HG03457 (cell line): ENCODE results near the gene CLK4.
"Not testable (repeated sequence)": the region's sequence is repeated elsewhere in the genome, so short reads cannot be mapped to it uniquely, and the experiment has no call there.

ENCODE experiments used
- ATAC-seq: cut with Tn5 transposase; IDR thresholded peaks from one replicate; pipeline ENCODE4 v1.9.1; 2021; ENCODE audit warnings: moderate number of reproducible peaks; ENCODE audit not compliant: unreplicated experiment

CLK4 gene

DNA sequence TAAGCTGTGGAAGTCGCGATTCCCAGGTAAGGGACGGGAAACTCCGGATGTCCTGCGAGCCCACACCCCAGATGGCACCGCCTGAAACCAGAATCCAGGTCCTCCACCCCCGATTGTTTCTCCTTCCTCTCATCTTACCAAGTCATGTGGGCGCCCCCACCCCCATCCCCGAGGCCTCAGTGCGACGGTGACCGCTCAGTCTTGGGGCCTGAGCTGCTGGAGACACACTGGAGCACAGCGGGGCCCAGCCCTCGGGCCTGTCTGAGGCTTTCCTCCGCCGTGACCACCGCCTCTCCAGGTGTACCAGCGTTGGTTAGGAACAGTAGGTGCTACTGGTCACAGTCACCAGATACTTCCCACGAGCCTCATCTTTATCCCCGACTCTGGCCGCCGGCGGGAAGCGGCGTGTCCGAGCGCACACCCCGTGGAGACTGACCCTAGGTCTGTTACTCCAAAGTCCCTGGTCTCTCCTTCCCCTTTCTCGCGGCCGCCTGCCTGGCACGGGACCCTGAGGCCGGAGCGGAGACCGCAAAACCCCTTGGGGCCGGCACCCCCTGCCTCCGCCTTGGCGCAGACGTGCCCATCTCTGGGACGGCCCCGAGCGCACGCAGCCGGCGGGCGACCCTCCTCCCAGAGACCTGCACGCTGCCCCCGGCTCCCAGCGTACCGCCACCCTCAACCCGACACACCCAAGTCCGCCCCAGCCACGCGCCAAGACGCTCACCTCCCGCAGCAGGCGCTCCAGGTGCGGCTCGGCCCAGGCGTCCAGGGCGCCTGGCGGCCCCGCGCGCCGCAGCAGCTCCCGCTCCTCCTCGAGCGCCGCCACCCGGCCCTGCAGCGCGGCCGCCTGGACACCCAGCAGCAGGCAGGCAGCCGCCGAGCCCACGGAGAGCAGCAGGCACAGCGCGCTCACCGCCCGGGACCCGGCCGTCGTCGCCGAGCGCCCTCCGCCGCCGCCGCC, 37.4 kb downstream of the CLK4 start:
- ATAC-seq, result no peak

DNA sequence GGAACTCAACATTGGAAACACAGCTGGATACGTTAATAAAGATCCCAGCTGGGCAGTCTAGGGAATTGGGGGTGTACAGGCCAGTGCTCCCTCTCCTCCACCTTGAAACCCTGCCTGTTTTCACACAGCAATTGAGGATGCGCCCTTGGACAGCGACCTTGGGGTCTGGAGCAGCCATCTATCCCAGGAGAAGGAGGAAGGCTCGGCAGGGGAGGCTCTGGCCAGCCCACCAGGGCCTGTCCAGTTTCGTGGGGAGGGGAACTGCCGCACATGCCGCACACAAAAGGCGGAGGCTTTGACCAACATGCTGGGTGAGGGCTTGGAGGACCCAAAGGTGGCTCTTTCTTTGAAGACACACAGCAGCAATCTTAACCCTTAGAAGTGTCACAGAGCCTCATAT, 38.1 kb downstream of the CLK4 start:
- ATAC-seq, result no peak

DNA sequence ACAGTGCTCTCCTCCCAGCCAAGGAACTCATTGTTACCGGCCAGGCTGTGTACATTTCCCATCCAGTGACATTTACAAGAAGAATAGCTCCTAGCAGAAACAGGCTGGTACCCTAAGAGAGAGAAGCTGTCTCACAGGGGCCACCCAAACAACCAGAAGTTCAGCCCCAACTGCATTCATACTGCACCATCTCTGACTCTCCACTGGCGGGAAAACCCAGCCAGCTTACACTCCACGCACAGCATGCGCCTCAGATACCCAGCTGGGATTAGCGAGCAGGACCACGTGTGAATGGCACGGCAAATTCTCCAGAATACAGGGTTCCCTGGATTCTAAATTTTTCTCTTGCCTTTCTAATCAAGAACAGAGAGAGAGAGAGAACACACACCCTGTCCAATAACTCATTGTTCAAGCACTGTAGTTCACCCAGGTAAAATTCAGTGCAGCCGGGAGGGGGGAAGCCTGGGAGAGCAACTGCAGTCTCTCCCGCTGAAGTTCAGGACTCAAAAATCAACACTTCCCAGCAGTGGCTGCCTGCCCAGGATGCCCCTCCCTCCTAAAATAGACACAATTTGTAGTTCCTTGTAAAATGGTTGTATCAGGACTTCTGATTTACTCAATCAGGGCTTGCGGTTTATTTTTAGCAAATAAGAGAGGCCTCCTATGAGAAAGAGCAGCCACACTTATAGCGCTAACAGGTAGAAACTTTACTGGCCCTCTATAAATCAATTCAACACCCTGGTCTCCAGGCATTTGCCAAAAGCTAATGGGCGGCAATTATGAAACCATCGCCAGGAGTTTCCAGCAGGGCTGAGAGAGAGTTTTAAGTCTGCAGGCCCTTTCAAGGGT, 38.9 kb downstream of the CLK4 start:
- no peak for ATAC-seq

DNA sequence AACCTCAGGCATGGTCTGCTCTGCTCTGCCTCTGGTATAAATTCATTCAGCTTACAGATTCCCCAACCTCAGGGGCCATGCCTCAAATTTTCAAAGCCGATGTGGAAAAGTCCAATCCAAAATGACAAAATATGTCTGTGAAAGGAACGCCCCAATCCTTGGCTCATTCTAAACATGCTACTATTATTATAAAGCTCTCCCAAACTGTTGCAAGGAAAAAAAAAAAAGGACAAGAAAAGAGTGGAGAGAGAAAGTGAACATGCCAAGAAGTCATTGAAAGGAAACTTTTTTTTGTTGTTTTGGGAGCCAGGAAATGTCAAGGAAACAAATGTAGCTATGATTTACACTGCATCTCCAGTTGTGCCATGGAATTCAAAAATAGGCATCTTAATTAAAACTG, 40.5 kb downstream of the CLK4 start:
- no peak for ATAC-seq

DNA sequence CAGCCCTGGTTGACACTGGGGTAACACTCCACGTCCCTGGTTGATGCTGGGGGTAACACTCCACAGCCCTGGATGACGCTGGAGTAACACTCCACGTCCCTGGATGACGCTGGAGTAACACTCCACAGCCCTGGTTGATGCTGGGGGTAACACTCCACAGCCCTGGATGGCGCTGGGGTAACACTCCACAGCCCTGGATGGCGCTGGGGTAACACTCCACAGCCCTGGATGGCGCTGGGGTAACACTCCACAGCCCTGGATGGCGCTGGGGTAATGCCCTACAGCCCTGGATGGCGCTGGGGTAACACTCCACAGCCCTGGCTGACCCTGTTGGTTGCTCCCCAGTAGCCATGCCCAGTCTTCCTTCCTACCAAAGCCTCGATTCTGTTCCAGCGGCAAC, 41.4 kb downstream of the CLK4 start:
- ATAC-seq, result not testable (repeated sequence)

DNA sequence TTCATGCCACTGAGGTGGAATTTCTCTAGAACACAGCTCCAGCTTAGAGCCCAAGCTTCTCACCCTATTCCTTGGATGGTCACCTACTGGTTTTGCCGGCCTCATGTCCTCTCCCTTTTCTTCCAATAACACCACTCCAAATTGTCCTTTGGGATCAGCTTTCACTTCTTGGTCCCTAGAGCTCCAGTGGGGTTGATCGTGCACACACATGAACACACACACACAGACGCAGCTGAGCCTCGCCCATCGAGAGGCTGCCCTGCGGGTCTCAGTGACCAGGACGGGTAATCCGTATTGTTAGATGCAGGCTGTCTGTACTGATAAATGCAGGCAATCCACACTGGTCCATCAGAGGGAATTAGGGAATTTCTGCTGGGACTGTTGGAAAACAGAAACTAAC, 43.6 kb downstream of the CLK4 start:
- no peak for ATAC-seq

DNA sequence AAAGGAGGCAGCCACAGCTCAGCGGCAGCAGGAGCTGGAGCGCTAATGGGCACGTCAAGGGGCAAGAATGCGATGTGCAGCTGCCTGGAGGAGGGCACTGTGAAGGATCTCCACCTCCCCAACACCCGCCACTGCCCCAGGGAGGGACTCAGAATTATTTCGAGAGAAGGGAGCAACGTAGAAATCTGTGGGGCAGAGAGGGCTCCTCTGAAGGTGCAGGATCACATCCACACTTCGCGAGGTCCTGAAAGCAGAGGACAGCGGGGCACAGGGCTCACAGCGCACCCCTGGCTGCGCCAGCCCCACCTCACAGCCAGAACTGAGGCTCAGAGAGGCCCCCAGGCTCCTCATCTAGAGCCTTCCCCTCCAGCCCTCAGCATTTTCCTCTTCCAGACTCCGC, 44.6 kb downstream of the CLK4 start:
- ATAC-seq, result no peak

DNA sequence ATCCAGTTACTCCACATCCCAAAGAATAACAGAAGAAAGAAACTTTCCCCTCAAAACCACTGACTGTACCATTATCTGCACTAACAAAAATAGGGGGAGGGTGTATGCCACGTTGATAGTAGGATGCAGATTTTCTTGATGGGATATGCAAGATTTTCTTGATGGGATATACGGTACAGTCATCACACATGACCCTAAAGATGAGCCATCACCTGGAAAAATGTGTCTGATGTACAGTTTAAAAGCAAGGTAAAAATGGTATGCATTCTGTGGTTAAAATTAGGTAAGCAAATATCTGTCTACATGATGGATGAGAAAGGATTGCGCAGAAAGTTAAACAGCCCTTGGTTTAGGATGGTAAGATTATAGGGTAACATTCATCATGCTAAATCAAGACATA, 45.2 kb downstream of the CLK4 start:
- no peak for ATAC-seq

DNA sequence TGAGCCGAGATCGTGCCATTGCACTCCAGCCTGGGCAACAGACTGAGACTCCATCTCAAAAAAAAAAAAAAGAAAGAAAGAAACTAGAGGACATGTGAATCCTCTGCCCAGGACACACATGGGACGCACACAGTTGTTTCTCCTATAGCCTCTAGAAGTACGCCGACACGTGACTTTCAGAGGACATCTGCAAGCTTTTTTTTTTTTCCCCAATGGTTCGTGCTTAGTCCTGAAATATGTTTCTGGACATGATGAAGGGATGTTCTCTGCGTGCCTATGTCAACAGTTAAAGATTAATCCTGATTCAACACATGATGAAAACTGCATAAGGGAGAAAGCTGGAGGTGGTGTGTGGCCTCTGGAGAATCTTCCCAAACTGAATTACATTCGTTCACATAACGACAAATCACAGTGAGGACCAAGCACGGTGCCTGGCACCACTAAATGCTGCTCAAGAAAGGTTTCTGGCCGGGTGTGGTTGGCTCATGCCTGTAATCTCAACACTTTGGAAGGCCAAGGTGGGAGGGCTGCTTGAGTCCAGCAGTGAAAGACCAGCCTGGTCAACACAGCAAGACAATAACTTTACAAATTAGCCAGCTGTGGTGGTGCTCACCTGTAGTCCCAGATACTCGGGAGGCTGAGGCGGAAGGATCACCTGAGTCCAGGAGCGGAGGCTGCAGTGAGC, 46.4 kb downstream of the CLK4 start:
- no peak for ATAC-seq

DNA sequence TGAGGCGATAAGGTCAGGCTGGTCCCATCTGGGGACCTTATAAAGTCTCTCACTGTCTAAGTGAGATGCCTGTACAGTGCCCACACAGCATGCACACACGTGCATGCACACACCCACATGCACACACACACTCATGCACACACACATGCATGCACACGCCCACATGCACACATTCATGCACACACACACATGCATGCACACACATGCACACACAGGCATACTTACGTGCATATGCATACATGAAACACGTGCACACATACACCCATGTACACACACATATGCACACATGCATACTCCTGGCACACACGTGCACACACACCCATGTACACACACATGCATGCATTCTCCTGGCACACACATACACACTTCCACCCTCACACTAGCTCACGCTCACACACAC, 48.9 kb downstream of the CLK4 start:
- ATAC-seq, result no peak

DNA sequence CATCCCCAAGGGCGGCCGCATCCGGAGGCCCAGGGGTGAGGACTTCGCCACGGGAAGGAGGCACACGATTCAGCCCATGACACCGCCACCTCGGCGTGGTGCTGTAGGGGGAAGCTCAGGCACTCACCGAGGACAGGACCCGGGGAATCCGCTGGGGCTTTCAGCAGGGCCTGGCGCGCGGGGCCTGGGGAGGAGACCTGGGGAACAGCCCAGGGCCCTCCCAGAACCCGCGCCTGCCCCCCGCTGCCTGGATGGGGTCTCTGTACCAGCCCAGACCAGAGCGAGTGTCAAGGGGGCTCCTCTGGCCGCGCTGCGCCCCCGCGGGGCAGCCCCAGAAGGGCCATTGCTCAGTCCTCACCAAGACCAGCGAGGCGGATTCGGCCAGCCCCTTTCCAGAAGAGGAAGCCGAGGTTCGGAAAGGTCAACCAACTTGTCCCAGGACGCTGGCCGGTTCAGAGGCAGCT, 49.4 kb downstream of the CLK4 start:
- no peak for ATAC-seq

DNA sequence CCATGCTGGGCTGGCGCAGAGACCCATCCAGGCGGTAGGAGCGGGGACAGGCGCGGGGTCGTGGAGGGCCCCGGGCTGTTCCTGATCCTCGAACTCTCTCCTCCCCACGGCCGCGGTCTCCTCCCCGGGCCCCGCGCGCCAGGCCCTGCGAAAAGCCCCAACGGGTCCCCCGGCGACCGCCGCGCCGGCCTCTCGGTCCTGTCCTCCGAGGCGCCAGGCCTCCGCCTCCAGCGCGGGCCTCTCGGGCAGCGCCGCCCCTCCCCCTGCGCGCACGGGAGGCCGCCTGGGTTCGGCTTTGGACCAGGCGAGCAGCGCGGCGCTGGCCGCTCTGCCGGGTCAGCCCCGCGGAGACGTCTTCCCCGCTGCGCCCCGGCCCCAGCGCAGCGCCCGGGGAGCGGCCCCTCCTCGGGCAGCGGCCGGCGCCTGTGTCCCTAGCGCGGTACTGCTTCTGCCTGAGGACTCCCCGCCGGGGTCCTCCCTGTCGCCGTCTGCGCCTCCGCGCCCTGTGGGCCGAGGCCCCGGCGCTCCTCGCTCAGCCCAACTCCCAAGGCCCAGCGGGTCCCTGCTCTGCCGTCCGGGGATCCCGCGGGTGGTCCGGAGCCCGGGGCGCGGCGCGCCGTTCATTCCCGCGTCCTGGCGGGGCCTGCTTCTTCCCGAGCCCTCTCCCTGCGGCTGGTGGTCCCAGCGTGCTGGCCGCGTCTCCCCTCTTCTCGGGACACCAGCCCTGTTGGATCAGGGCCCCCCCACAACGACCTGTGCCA, 50.1 kb downstream of the CLK4 start:
- ATAC-seq, result no peak

DNA sequence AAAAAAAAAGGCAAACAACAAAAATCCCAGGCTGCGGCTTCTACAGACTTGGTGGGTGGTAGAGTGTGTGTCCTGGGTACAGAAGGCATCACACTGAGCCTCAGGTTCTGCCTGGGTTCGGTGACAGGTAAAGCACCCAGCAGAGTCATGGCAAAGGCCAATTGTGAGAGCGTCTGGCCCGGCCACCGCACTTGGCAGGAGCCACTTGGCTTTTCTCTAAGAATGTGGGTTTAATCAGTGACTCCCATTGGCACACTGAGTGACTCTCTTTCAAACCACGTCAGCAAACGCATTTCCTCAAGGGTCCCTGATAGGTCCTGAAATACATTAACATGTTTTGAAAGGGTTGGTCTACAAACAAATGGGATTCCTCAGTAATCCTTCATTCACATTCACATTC, 53.6 kb downstream of the CLK4 start:
- no peak for ATAC-seq

DNA sequence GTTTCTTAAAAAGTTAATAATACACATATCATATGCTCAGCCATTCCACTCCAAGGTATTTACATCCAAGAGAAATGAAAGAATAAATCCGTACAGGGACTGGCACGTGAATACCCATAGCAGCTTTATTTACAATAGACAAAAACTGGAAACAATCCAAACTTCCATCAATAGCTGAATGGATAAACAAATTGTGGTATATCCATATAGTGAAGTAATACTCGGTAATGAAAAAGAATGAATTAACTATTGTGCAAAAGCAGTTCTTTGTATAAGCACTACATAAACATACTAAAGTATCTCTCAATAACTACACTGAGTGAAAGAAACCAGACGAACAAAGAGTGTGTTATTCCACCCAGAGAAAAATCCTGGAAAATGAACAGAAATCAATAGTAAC, 54.2 kb downstream of the CLK4 start:
- no peak for ATAC-seq

DNA sequence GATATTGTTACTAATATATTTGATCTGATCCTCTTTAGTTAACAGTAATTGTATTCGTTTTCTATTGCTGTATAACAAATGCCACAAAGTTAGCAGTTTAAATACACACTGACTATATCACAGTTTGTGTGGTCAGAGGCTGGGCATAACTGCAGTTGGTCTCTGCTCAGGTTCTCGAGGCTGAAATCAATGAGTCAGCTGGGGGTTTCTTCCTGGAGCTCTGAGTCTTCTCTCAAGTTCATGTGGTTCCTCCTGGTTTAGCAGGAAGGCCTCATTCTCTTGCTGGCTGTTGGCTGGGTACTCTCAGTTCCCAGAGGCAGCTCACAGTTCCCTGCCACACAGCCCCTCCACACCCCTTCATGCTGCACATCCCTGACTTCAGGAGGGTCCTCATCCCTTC, 57.4 kb downstream of the CLK4 start:
- ATAC-seq, result no peak

DNA sequence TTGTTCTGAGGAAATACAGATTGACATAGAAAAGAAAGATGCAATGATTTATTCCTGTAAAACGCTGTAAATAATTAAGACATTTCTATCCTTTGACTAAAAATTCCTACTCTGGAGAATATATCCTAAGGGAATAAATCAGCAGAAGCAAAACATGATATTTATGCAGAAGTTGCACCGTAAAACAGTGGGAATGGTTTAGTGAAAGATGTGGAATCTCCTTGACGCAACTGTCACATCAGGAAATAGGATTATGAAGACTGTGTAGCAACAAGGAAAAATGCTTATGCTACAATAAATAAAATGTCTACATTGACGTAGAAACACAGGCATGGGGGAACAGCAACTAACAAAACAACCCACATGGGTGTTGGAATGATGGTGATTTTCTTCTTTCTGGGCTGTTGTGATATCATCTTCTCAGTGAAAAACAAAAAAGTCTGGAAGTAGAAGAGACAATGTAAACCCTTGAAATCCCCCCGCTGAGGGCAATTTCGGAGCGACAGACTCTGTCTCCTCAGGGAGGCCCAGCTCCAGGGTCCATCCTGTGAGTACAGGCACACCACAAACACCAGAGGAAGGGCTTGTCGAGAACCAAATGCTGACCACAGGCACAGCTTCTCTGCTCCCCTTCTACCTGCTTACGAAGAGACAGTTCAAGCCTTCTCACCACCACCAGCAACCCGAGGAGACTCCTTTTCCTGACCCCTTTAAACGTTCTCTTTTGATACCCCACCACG, 61.9 kb downstream of the CLK4 start:
- ATAC-seq, result no peak

DNA sequence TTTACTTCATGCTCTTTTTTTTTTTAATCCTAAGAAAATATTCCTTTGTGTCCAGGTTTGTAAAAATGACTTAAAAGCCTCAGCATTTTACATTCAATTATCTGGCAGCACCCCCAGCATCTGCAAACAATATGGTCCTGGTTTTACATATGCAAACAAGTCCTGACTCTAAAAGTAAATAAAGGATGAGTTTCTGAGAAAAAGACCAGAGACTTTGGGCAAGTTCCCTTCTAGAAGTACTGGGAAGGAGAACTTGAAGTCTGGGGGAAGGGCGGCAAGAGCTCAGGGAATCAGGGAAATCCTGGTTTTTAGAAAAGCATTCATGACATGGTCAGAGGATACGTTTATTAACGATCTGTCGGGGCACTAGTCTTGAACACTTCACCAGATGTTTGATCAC, 62.5 kb downstream of the CLK4 start:
- ATAC-seq, result no peak

DNA sequence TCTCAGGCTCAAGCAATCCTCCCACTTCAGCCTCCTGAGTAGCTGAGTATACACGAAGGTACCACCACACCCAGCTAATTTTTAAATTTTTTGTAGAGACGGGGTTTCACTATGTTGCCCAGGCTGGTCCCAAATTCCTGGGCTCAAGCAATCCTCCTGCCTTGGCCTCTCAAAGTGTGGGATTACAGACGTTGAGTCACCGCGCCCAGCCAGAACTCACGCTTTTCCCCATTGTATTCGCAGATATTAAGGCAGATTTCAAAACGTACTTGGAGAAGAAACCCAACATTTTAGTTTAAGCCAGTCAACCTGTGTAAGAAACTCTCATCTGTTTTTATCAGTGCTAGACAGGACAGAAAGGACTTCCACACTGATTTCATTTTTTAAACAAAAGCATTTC, 63.2 kb downstream of the CLK4 start:
- ATAC-seq, result no peak

DNA sequence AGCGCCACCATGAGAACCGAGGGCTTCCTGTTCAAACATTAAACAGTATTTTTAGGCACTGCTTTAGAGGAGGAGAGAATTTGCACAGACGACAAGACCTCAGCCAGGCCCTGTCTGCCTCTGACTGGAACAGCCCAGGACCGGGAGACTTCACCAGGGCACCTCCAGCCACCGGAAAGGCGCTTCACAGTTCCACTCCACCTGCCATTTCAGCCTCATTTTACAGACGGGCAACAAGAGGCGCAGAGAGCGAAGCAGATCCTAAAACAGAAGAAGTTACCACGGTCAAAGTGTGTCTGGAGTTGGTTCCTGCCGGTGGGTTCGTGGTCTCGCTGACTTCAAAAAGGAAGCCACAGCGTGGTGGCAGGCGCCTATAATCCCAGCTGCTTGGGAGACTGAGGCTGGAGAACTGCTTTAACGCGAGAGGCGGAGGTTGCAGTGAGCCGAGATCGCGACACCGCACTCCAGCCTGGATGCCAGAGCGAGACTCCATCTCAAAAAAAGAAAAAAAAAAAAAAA, 65.0 kb downstream of the CLK4 start:
- no peak for ATAC-seq

DNA sequence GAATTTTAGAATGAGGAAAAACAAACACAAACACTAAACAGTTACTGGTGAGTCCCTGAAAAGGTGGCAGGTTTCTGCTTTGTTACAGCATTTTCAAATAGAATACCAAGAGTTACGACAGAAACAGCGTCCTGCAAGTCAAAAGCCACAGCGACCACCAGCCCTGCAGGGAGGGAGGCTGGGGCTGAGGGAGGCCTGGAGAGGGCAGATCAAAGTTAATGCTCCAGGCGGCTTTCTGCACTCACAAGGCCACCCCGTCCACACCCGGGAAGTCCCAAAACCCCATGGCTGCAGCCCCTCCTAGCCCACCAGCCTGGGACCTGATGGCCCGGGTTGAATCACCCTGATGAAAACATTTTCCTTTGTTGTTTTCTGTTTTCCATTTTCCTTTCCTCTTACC, 65.9 kb downstream of the CLK4 start:
- ATAC-seq, result no peak
